Peyer's patch (tissue), 4 donors: ENCODE data around the gene STRA6.

Source experiments
- POLR2A ChIP-seq, 2 donors: fragments of 450-650 bp; IDR thresholded peaks; one replicate each; pipeline ENCODE4 v1.5.1; 2017; ENCODE audit warnings: antibody characterized with exemption in 2 of 2, mild to moderate bottlenecking in 2 of 2, moderate library complexity in 2 of 2
- TF ChIP-seq, protein P1 (sequence below), 6 experiments: fragments of 450-650 bp in 4 of 6; fragments of 200-600 bp in 2 of 6; sonication (generic) in 1 of 6; IDR thresholded peaks; one replicate each; pipeline ENCODE4 v1.5.1; 2017 to 2019; ENCODE audit warnings: antibody characterized with exemption in 6 of 6, mild to moderate bottlenecking in 3 of 6, moderate library complexity in 1 of 6

- TF ChIP-seq, protein P1, sequence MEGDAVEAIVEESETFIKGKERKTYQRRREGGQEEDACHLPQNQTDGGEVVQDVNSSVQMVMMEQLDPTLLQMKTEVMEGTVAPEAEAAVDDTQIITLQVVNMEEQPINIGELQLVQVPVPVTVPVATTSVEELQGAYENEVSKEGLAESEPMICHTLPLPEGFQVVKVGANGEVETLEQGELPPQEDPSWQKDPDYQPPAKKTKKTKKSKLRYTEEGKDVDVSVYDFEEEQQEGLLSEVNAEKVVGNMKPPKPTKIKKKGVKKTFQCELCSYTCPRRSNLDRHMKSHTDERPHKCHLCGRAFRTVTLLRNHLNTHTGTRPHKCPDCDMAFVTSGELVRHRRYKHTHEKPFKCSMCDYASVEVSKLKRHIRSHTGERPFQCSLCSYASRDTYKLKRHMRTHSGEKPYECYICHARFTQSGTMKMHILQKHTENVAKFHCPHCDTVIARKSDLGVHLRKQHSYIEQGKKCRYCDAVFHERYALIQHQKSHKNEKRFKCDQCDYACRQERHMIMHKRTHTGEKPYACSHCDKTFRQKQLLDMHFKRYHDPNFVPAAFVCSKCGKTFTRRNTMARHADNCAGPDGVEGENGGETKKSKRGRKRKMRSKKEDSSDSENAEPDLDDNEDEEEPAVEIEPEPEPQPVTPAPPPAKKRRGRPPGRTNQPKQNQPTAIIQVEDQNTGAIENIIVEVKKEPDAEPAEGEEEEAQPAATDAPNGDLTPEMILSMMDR (IDR thresholded peaks at IDR 0.05) = no peak
- no peak for TF ChIP-seq POLR2A (IDR thresholded peaks at IDR 0.05)
Measured at GRCh38 chr15:74234598-74234875, 31.9 kb upstream of the STRA6 start.
